Prostate gland (tissue), 2 donors: ENCODE data around the gene ABCF2. TPM values are rescaled to one million over a fixed set of nuclear protein-coding genes. Genes with fewer than 3 reads are reported as not detected.

Experiments
- DNase-seq: peaks from one replicate; pipeline ENCODE4 v3.0.0-alpha.2; 2019; ENCODE audit warnings: low spot score
- H3K27ac ChIP-seq, 2 donors: fragments of 200-600 bp; sonication (generic); 2 replicates each; pipeline ENCODE4 v1.5.1; 2017 to 2019
- H3K27me3 ChIP-seq: fragments of 200-600 bp; sonication (generic); replicated peaks from 2 replicates; pipeline ENCODE4 v1.5.1; 2019; ENCODE audit not compliant: insufficient read depth
- H3K36me3 ChIP-seq, 2 donors: fragments of 200-600 bp; sonication (generic); 1 replicate in 1 of 2; 2 replicates in 1 of 2; pipeline versions ENCODE4 v1.5.1 to v1.8.1; 2017 to 2019
- H3K4me1 ChIP-seq: fragments of 200-600 bp; sonication (generic); replicated peaks from 2 replicates; pipeline ENCODE4 v1.5.1; 2019
- H3K4me3 ChIP-seq, 2 donors: fragments of 200-600 bp; sonication (generic); 2 replicates each; pipeline ENCODE4 v1.5.1; 2017 to 2019
- H3K9me3 ChIP-seq: fragments of 200-600 bp; sonication (generic); 2 replicates; pipeline ENCODE4 v1.5.1; 2017
- POLR2A ChIP-seq: fragments of 450-650 bp; IDR thresholded peaks from one replicate; pipeline ENCODE4 v1.6.1; 2016; ENCODE audit warnings: antibody characterized with exemption, mild to moderate bottlenecking
- POLR2AphosphoS5 ChIP-seq: sonication (generic); formaldehyde crosslinking; IDR thresholded peaks from one replicate; pipeline ENCODE4 v1.6.1; 2017; ENCODE audit warnings: antibody characterized with exemption
- WGBS: methylation state at CpG from one replicate; pipeline ENCODE4 v1.1.5; 2018; 5-methylcytosine and 5-hydroxymethylcytosine counted together
- intact Hi-C: fragments of 100-400 bp; cut with DNase I; formaldehyde crosslinking; loops from one replicate; pipeline ENCODE4 v1.14.2; 2022
- total RNA-seq, 2 donors: library from RNA; depleted of rRNA; stranded (reverse); fragments of >200 nt; gene quantifications; one replicate each; pipeline ENCODE4 v1.1.0, GENCODE V29; 2016
- TF ChIP-seq, protein P1 (sequence below), 4 experiments: fragments of 200-600 bp in 2 of 4; fragments of 450-650 bp in 2 of 4; sonication (generic) in 2 of 4; IDR thresholded peaks; 1 replicate in 3 of 4; 2 replicates in 1 of 4; pipeline ENCODE4 v1.5.1; 2016 to 2019; ENCODE audit warnings: antibody characterized with exemption in 4 of 4, mild to moderate bottlenecking in 2 of 4, moderate library complexity in 2 of 4

Gene ABCF2
- total RNA-seq, 2 donors from 2014 or later = 23.3 to 33.3 TPM

DNA sequence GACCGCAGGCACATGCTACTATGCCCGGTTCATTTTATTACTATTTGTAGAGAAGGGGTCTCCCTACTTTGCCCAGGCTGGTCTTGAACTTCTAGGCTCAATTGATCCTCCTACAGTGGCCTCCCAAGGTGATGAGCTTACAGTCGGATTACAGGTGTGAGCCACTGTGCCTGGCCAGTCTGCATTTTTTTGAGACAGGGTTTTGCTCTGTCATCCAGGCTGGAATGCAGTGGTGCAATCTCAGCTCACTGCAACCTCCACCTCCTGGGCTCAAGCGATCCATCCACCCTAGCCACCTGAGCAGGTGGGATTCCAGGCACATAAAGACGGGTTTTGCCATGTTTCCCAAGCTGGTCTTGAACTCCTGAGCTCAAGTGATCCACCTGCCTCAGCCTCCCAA, 14.4 kb downstream of the ABCF2 start:
- TF ChIP-seq, protein P1, sequence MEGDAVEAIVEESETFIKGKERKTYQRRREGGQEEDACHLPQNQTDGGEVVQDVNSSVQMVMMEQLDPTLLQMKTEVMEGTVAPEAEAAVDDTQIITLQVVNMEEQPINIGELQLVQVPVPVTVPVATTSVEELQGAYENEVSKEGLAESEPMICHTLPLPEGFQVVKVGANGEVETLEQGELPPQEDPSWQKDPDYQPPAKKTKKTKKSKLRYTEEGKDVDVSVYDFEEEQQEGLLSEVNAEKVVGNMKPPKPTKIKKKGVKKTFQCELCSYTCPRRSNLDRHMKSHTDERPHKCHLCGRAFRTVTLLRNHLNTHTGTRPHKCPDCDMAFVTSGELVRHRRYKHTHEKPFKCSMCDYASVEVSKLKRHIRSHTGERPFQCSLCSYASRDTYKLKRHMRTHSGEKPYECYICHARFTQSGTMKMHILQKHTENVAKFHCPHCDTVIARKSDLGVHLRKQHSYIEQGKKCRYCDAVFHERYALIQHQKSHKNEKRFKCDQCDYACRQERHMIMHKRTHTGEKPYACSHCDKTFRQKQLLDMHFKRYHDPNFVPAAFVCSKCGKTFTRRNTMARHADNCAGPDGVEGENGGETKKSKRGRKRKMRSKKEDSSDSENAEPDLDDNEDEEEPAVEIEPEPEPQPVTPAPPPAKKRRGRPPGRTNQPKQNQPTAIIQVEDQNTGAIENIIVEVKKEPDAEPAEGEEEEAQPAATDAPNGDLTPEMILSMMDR (IDR thresholded peaks at IDR 0.05) = no peak
- TF ChIP-seq POLR2AphosphoS5 (no peak), POLR2A (no peak)
- no peaks in the 10 kb centered on the region for H3K4me1 ChIP-seq
- DNase-seq = no peak
- intact Hi-C loops = no loop called here
- no peak overlapping the region for H3K27ac ChIP-seq
- 81% methylated on average over 5 of the region's 5 CpGs for WGBS
- H3K4me3 ChIP-seq = no peak overlapping the region
- H3K36me3 ChIP-seq = peaks cover 0 to 6% of the 10 kb centered on the region in 2 donors
- no peaks in the 10 kb centered on the region for H3K9me3 ChIP-seq
- no peaks in the 10 kb centered on the region for H3K27me3 ChIP-seq

GRCh38 chr7:151211155-151211772, 15.7 kb downstream of the ABCF2 start:
- TF ChIP-seq POLR2A (no peak), POLR2AphosphoS5 (no peak)
- TF ChIP-seq, protein P1 (IDR thresholded peaks at IDR 0.05) = no peak
- Histone ChIP-seq H3K9me3 (no peaks in the 10 kb centered on the region), H3K4me3 (no peak overlapping the region), H3K36me3 (peaks cover 0 to 6% of the 10 kb centered on the region in 2 donors), H3K27me3 (no peaks in the 10 kb centered on the region), H3K27ac (no peak overlapping the region), H3K4me1 (no peaks in the 10 kb centered on the region)
- intact Hi-C loops = no loop called here
- DNase-seq = no peak
- 81% methylated on average over 3 of the region's 3 CpGs for WGBS

- Histone ChIP-seq H3K27me3 (no peaks in the 10 kb centered on the region), H3K4me3 (no peak within 1 kb of the TSS), H3K27ac (no peak within 1 kb of the TSS), H3K36me3 (peaks cover 0 to under 1% of the 10 kb centered on the region in 2 donors), H3K9me3 (no peaks in the 10 kb centered on the region), H3K4me1 (no peaks in the 10 kb centered on the region)
- no peak for DNase-seq
- intact Hi-C loops = no loop called here
- WGBS = 73% methylated on average over 17 of the region's 17 CpGs
- no peak for TF ChIP-seq POLR2AphosphoS5
- TF ChIP-seq, protein P1 (IDR thresholded peaks at IDR 0.05) = no peak
- TF ChIP-seq POLR2A = no peak
Observed at GRCh38 chr7:151210087-151210854, 16.7 kb downstream of the ABCF2 start, which contains the start of gene H2BK1. Gene H2BK1 (minus strand): TSS chr7:151210488. CDS start chr7:151210318, 170 bp downstream.

GRCh38 chr7:151209588-151209987, 17.4 kb downstream of the ABCF2 start:
- Histone ChIP-seq H3K4me1 (no peaks in the 10 kb centered on the region), H3K27ac (no peak overlapping the region), H3K36me3 (no peaks in the 10 kb centered on the region), H3K27me3 (no peaks in the 10 kb centered on the region), H3K9me3 (no peaks in the 10 kb centered on the region), H3K4me3 (no peak overlapping the region)
- 74% methylated on average over 6 of the region's 6 CpGs for WGBS
- intact Hi-C loops = no loop called here
- TF ChIP-seq, protein P1 (IDR thresholded peaks at IDR 0.05) = no peak
- TF ChIP-seq POLR2A (no peak), POLR2AphosphoS5 (no peak)
- DNase-seq = no peak
